Neutrophil (primary cell): ENCODE measurements around the gene PRDM11.

Experiments
- H3K27ac ChIP-seq: fragments of 200-600 bp; sonication (generic); 2 replicates; pipeline ENCODE4 v1.5.1; 2016; ENCODE audit warnings: mild to moderate bottlenecking, moderate library complexity
- H3K27me3 ChIP-seq: fragments of 200-600 bp; sonication (generic); 2 replicates; pipeline ENCODE4 v1.6.0; 2016; ENCODE audit warnings: mild to moderate bottlenecking
- H3K36me3 ChIP-seq: fragments of 200-600 bp; sonication (generic); 2 replicates; pipeline ENCODE4 v1.5.1; 2017
- H3K4me1 ChIP-seq, 2 experiments: fragments of 200-600 bp in 1 of 2; sonication (generic) in 1 of 2; 1 replicate in 1 of 2; 2 replicates in 1 of 2; pipeline versions ENCODE4 v1.5.1 to v1.6.1; 2013 to 2016; ENCODE audit warnings: low read depth in 1 of 2, low read length in 1 of 2, mild to moderate bottlenecking in 1 of 2, moderate library complexity in 1 of 2; ENCODE audit not compliant: control insufficient read depth in 1 of 2, insufficient read depth in 1 of 2
- H3K4me3 ChIP-seq, 2 experiments: fragments of 200-600 bp in 1 of 2; sonication (generic) in 1 of 2; 1 replicate in 1 of 2; 2 replicates in 1 of 2; pipeline ENCODE4 v1.5.1; 2013 to 2016; ENCODE audit warnings: low read depth in 1 of 2, low read length in 1 of 2, mild to moderate bottlenecking in 1 of 2, moderate library complexity in 1 of 2
- H3K9me3 ChIP-seq: fragments of 200-600 bp; sonication (generic); 2 replicates; pipeline ENCODE4 v1.5.1; 2016
- CTCF ChIP-seq: fragments of 200-600 bp; sonication (generic); IDR thresholded peaks from 2 replicates; pipeline ENCODE4 v1.5.1; 2016; ENCODE audit warnings: antibody characterized with exemption

Gene PRDM11

GRCh38 chr11:45229401-45230020, 83.1 kb downstream of the PRDM11 start:
- H3K9me3 ChIP-seq: no peaks in the 10 kb centered on the region
- peaks cover 11% of the 10 kb centered on the region for H3K36me3 ChIP-seq
- no peaks in the 10 kb centered on the region for H3K27me3 ChIP-seq
- H3K4me3 ChIP-seq: no peak overlapping the region
- TF ChIP-seq CTCF: no peak
- no peak overlapping the region for H3K27ac ChIP-seq
- no peaks in the 10 kb centered on the region for H3K4me1 ChIP-seq

- H3K4me1 ChIP-seq: no peaks in the 10 kb centered on the region
- TF ChIP-seq CTCF: no peak
- H3K27ac ChIP-seq: no peak overlapping the region
- H3K9me3 ChIP-seq: no peaks in the 10 kb centered on the region
- no peaks in the 10 kb centered on the region for H3K36me3 ChIP-seq
- peaks cover 3% of the 10 kb centered on the region for H3K27me3 ChIP-seq
- no peak overlapping the region for H3K4me3 ChIP-seq
Observed at GRCh38 chr11:45232341-45233080, 86.1 kb downstream of the PRDM11 start.

GRCh38 chr11:45233121-45233803, 86.8 kb downstream of the PRDM11 start:
- Histone ChIP-seq H3K4me3 (no peak overlapping the region), H3K4me1 (no peaks in the 10 kb centered on the region), H3K9me3 (no peaks in the 10 kb centered on the region), H3K36me3 (no peaks in the 10 kb centered on the region), H3K27me3 (peaks cover 8% of the 10 kb centered on the region), H3K27ac (no peak overlapping the region)
- TF ChIP-seq CTCF: peak; percentile 62

- Histone ChIP-seq H3K27me3 (peaks cover 12% of the 10 kb centered on the region), H3K4me3 (no peak overlapping the region), H3K36me3 (no peaks in the 10 kb centered on the region), H3K4me1 (no peaks in the 10 kb centered on the region), H3K27ac (no peak overlapping the region), H3K9me3 (no peaks in the 10 kb centered on the region)
- TF ChIP-seq CTCF: no peak
Observed at GRCh38 chr11:45233804-45234170, 87.3 kb downstream of the PRDM11 start.

- Histone ChIP-seq H3K36me3 (no peaks in the 10 kb centered on the region), H3K4me1 (no peaks in the 10 kb centered on the region), H3K4me3 (no peak overlapping the region), H3K27ac (no peak overlapping the region), H3K9me3 (no peaks in the 10 kb centered on the region), H3K27me3 (peaks cover 12% of the 10 kb centered on the region)
- TF ChIP-seq CTCF: no peak
Observed at GRCh38 chr11:45234306-45235006, 88.0 kb downstream of the PRDM11 start.
